ENCODE results near the gene ICE1. TPM values are rescaled to one million over a fixed set of nuclear protein-coding genes. Genes with fewer than 3 reads are reported as not detected.

Gene ICE1
- total and polyA plus RNA-seq, 10 donors: 4.9 to 42.7 (median 31.3) TPM

GRCh38 chr5:5414999-5415398 is 7.5 kb upstream of the ICE1 start:
- intact Hi-C loops (cut with DNase I; ENCODE audit: low total_unique reads): loop anchor here (5.0 kb wide), 1 partner anchor 273 kb away; the partner anchor contains the start of gene ADAMTS16
- 89 to 95% (median 92%) methylated on average over 5 of the region's 5 CpGs for WGBS, 5 donors
- Histone ChIP-seq H3K27ac (no peak overlapping the region), H3K4me1 (peaks cover 0 to 12% (median 0%) of the 10 kb centered on the region in 6 donors), H3K36me3 (peaks cover 0 to 5% (median 0%) of the 10 kb centered on the region in 6 donors), H3K9me3 (peaks cover 0 to 22% (median 9%) of the 10 kb centered on the region in 8 donors), H3K4me3 (no peak overlapping the region), H3K27me3 (replicated peaks in 1 of 7) (no peaks in the 10 kb centered on the region)
- TF ChIP-seq CTCF (IDR thresholded peaks at IDR 0.05 in 8 of 11, conservative IDR thresholded peaks at IDR 0.05 in 3 of 11) (no peak), POLR2AphosphoS5 (IDR thresholded peaks at IDR 0.05) (no peak), POLR2A (IDR thresholded peaks at IDR 0.05) (no peak)
- no peak for DNase-seq

DNA sequence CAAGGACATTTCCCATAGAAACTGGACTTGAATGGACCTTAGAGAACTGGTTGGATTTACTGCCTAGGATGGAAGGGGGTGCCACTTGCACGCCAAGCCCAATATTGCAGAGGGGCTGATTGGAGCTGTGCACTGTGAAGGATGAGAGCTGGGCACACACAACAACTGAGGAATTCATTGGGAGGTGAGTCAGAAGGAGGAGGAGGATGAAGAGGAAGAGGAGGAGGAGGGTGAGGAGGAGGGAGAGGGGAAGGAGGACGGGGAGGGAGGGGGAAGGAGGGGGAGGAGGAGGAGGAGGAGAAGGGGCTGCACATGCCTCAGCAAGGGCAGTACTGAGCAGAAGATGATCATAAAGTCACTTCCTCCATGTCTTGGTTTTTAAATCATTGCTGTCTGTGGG is 5.7 kb upstream of the ICE1 start:
- Histone ChIP-seq H3K27me3 (replicated peaks in 1 of 7) (no peaks in the 10 kb centered on the region), H3K9me3 (peaks cover 0 to 8% (median 0%) of the 10 kb centered on the region in 8 donors), H3K4me1 (peaks cover 0 to 29% (median 11%) of the 10 kb centered on the region in 6 donors), H3K36me3 (peaks cover 0 to 5% (median 0%) of the 10 kb centered on the region in 6 donors), H3K27ac (no peak overlapping the region), H3K4me3 (no peak overlapping the region)
- intact Hi-C loops (cut with DNase I; ENCODE audit: low total_unique reads): loop anchor here (5.0 kb wide), 1 partner anchor 274 kb away; the partner anchor contains the start of gene ADAMTS16
- TF ChIP-seq POLR2A (IDR thresholded peaks at IDR 0.05) (no peak), POLR2AphosphoS5 (IDR thresholded peaks at IDR 0.05) (no peak), CTCF (IDR thresholded peaks at IDR 0.05 in 8 of 11, conservative IDR thresholded peaks at IDR 0.05 in 3 of 11) (no peak)
- WGBS, 5 donors: 55 to 81% (median 67%) methylated on average over 2 of the region's 2 CpGs
- no peak for DNase-seq

DNA sequence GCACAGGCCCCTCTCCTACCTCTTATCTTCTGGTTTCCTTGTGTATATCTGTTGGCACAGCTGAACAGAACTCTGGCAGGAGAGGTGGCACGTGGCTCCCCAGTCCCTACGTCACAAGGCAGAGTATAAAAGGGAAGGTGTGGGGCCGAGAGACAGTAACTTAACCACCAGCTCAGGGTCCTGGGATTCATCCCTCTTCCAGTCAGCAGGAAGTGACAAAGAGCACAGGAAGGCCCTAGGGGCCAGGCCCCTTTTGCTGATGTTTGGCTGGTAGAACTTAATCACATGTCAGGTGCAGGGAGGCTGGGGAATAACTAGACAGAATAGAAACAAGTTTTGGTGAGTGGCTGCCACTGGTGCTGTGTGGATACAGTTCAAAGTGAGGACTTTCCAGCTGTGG is 4.5 kb upstream of the ICE1 start:
- intact Hi-C loops (cut with DNase I; ENCODE audit: low total_unique reads): loop anchor here (5.0 kb wide), 1 partner anchor 276 kb away; the partner anchor contains the start of gene ADAMTS16
- TF ChIP-seq POLR2AphosphoS5 (IDR thresholded peaks at IDR 0.05) (no peak), CTCF (IDR thresholded peaks at IDR 0.05 in 8 of 11, conservative IDR thresholded peaks at IDR 0.05 in 3 of 11) (no peak), POLR2A (IDR thresholded peaks at IDR 0.05) (no peak)
- peaks cover 0 to 32% (median 13%) of the 10 kb centered on the region in 6 donors for H3K4me1 ChIP-seq
- peaks cover 0 to 8% (median 0%) of the 10 kb centered on the region in 8 donors for H3K9me3 ChIP-seq
- no peaks in the 10 kb centered on the region for H3K27me3 ChIP-seq (replicated peaks in 1 of 7)
- H3K27ac ChIP-seq: no peak overlapping the region
- peaks cover 0 to 5% (median 0%) of the 10 kb centered on the region in 6 donors for H3K36me3 ChIP-seq
- DNase-seq: no peak
- WGBS, 5 donors: 71 to 91% (median 82%) methylated on average over 3 of the region's 3 CpGs
- H3K4me3 ChIP-seq: no peak overlapping the region

GRCh38 chr5:5418764-5419163 is 3.7 kb upstream of the ICE1 start:
- WGBS, 5 donors: 80 to 93% (median 88%) methylated on average over 7 of the region's 7 CpGs
- Histone ChIP-seq H3K4me3 (no peak overlapping the region), H3K4me1 (peaks cover 7 to 40% (median 20%) of the 10 kb centered on the region in 6 donors), H3K27me3 (replicated peaks in 1 of 7) (no peaks in the 10 kb centered on the region), H3K9me3 (peaks cover 0 to 6% (median 0%) of the 10 kb centered on the region in 8 donors), H3K27ac (no peak overlapping the region), H3K36me3 (peaks cover 0 to 5% (median 0%) of the 10 kb centered on the region in 6 donors)
- no peak for DNase-seq
- TF ChIP-seq POLR2AphosphoS5 (IDR thresholded peaks at IDR 0.05) (no peak), CTCF (IDR thresholded peaks at IDR 0.05 in 8 of 11, conservative IDR thresholded peaks at IDR 0.05 in 3 of 11) (no peak), POLR2A (IDR thresholded peaks at IDR 0.05) (no peak)
- intact Hi-C loops (cut with DNase I; ENCODE audit: low total_unique reads): loop anchor here (5.0 kb wide), 1 partner anchor 276 kb away; the partner anchor contains the start of gene ADAMTS16

Measured in spleen (tissue), 11 donors.